ENCODE data around the gene CAPNS2. TPM values are rescaled to one million over a fixed set of nuclear protein-coding genes. Genes with fewer than 3 reads are reported as not detected.

CAPNS2 gene
- total and polyA plus RNA-seq, 2 of the 13 experiments (the other 11 are each of a cell fraction or from before 2014, with no cell fraction given), result 0.29 TPM; not detected in 1

- TF ChIP-seq HMGXB3 (CRISPR knock-in tag; IDR thresholded peaks at IDR 0.05; ENCODE audit: borderline replicate concordance), result 0 out of 2 replicates have a peak, but pooled peaks have one; percentile 34
- TF ChIP-seq HMG20A (CRISPR knock-in tag; IDR thresholded peaks at IDR 0.05; ENCODE audit: borderline replicate concordance), result peak; percentile 87; the same call in 1 of the 2 replicates
- no peak for TF ChIP-seq HCFC1 (IDR thresholded peaks at IDR 0.05; ENCODE audit: low read depth, low read length)
- no peak; the same call in 1 of the 2 replicates for TF ChIP-seq HNF4A (CRISPR knock-in tag; IDR thresholded peaks at IDR 0.05)
- TF ChIP-seq ZBTB33 (CRISPR knock-in tag; IDR thresholded peaks at IDR 0.05), result peak; percentile 58
- no peak for TF ChIP-seq ZNF83 (CRISPR knock-in tag; IDR thresholded peaks at IDR 0.05; ENCODE audit: borderline replicate concordance)
- no peak for TF ChIP-seq TRIM22 (IDR thresholded peaks at IDR 0.05)
- no peak for TF ChIP-seq ZSCAN5A (CRISPR knock-in tag; IDR thresholded peaks at IDR 0.05; ENCODE audit: borderline replicate concordance)
- no peak for TF ChIP-seq THAP7 (CRISPR knock-in tag; IDR thresholded peaks at IDR 0.05)
- TF ChIP-seq ZNF501 (CRISPR knock-in tag; IDR thresholded peaks at IDR 0.05), result no peak
- 0 out of 2 replicates have a peak, but pooled peaks have one; percentile 38 for TF ChIP-seq ZNF614 (CRISPR knock-in tag; IDR thresholded peaks at IDR 0.05; ENCODE audit: borderline replicate concordance)
- no peak for TF ChIP-seq HBP1 (CRISPR knock-in tag; IDR thresholded peaks at IDR 0.05; ENCODE audit: low read depth)
- TF ChIP-seq PBX2 (CRISPR knock-in tag; IDR thresholded peaks at IDR 0.05), result no peak
- no peak for TF ChIP-seq ZNF737 (CRISPR knock-in tag; IDR thresholded peaks at IDR 0.05; ENCODE audit: borderline replicate concordance)
Measured at GRCh38 chr16:55571191-55571897, 4.9 kb downstream of the CAPNS2 start (continued).
